Activated CD4-positive, alpha-beta T cell treated with anti-CD3 and anti-CD28 coated beads, Interleukin-2, amount 10 ng/mL, durations not matched to agents 24 days and 14 days (primary cell): ENCODE data around the gene DOK1. TPM values are rescaled to one million over a fixed set of nuclear protein-coding genes. Genes with fewer than 3 reads are reported as not detected.

Experiments
- DNase-seq: peaks from one replicate; pipeline ENCODE4 v3.0.0; 2022
- H3K27ac Mint-ChIP-seq: one replicate; pipeline ENCODE4 v1.8.0; 2022; ENCODE audit warnings: mild to moderate bottlenecking, mixed read lengths
- H3K27me3 Mint-ChIP-seq: one replicate; pipeline ENCODE4 v1.8.0; 2022; ENCODE audit warnings: mixed read lengths
- H3K36me3 Mint-ChIP-seq: one replicate; pipeline ENCODE4 v1.8.0; 2022; ENCODE audit warnings: low read depth, mild to moderate bottlenecking, mixed read lengths
- H3K4me1 Mint-ChIP-seq: one replicate; pipeline ENCODE4 v1.8.0; 2021; ENCODE audit warnings: mixed read lengths
- H3K4me3 Mint-ChIP-seq: one replicate; pipeline ENCODE4 v1.8.0; 2022; ENCODE audit warnings: mild to moderate bottlenecking, moderate library complexity, mixed read lengths
- H3K9me3 Mint-ChIP-seq: one replicate; pipeline ENCODE4 v1.8.0; 2021; ENCODE audit warnings: mixed read lengths
- intact Hi-C: fragments of 100-400 bp; cut with micrococcal nuclease; formaldehyde crosslinking; loops from one replicate; pipeline ENCODE4 v1.15.1; 2023
- total RNA-seq: library from RNA; stranded (reverse); gene quantifications from 2 replicates; pipeline ENCODE4 v1.2.3, GENCODE V29; 2022

The DOK1 gene
- total RNA-seq, 1 donor from 2014 or later: 34.2 TPM

- no peaks in the 10 kb centered on the region for H3K27me3 Mint-ChIP-seq
- DNase-seq: peak; percentile 85
- intact Hi-C loops: loop anchor here (1.0 kb wide), 1 partner anchor 19 kb away; no protein-coding TSS in a partner anchor
- H3K9me3 Mint-ChIP-seq: no peaks in the 10 kb centered on the region
- H3K4me3 Mint-ChIP-seq: peak overlapping the region; percentile 96
- peak overlapping the region; percentile 92 for H3K27ac Mint-ChIP-seq
- H3K36me3 Mint-ChIP-seq: peaks cover 53% of the 10 kb centered on the region
- peaks cover 35% of the 10 kb centered on the region for H3K4me1 Mint-ChIP-seq
Observed at GRCh38 chr2:74530239-74531187, 24.0 kb upstream of the DOK1 start.

- no peaks in the 10 kb centered on the region for H3K9me3 Mint-ChIP-seq
- H3K27ac Mint-ChIP-seq: peak overlapping the region; percentile 92
- H3K4me1 Mint-ChIP-seq: peaks cover 29% of the 10 kb centered on the region
- no peaks in the 10 kb centered on the region for H3K27me3 Mint-ChIP-seq
- H3K4me3 Mint-ChIP-seq: peak overlapping the region; percentile 96
- DNase-seq: no peak
- peaks cover 43% of the 10 kb centered on the region for H3K36me3 Mint-ChIP-seq
- intact Hi-C loops: loop anchor here (2.0 kb wide), 1 partner anchor 281 kb away; no protein-coding TSS in a partner anchor
Observed at GRCh38 chr2:74531666-74532065, 22.9 kb upstream of the DOK1 start.

GRCh38 chr2:74532222-74532621, 22.3 kb upstream of the DOK1 start:
- Mint-ChIP-seq H3K9me3 (no peaks in the 10 kb centered on the region), H3K4me1 (peaks cover 26% of the 10 kb centered on the region), H3K27ac (peak overlapping the region; percentile 2), H3K27me3 (no peaks in the 10 kb centered on the region), H3K36me3 (peaks cover 37% of the 10 kb centered on the region), H3K4me3 (peak overlapping the region; percentile 96)
- intact Hi-C loops: loop anchor here (2.0 kb wide), 1 partner anchor 281 kb away; no protein-coding TSS in a partner anchor
- peak; percentile 79 for DNase-seq

- no peak for DNase-seq
- Mint-ChIP-seq H3K4me1 (peaks cover 18% of the 10 kb centered on the region), H3K36me3 (peaks cover 25% of the 10 kb centered on the region), H3K27me3 (peaks cover 7% of the 10 kb centered on the region), H3K27ac (no peak overlapping the region), H3K9me3 (no peaks in the 10 kb centered on the region), H3K4me3 (no peak overlapping the region)
- intact Hi-C loops: loop anchor here (2.0 kb wide), 1 partner anchor 283 kb away; no protein-coding TSS in a partner anchor
Observed at GRCh38 chr2:74533464-74533863, 21.1 kb upstream of the DOK1 start.

GRCh38 chr2:74534411-74534810, 20.1 kb upstream of the DOK1 start:
- H3K36me3 Mint-ChIP-seq: peaks cover 20% of the 10 kb centered on the region
- peaks cover 12% of the 10 kb centered on the region for H3K27me3 Mint-ChIP-seq
- peaks cover 21% of the 10 kb centered on the region for H3K4me1 Mint-ChIP-seq
- no peak overlapping the region for H3K4me3 Mint-ChIP-seq
- intact Hi-C loops: no loop called here
- H3K9me3 Mint-ChIP-seq: no peaks in the 10 kb centered on the region
- DNase-seq: no peak
- H3K27ac Mint-ChIP-seq: no peak overlapping the region

- DNase-seq: no peak
- H3K4me3 Mint-ChIP-seq: no peak overlapping the region
- peaks cover 23% of the 10 kb centered on the region for H3K4me1 Mint-ChIP-seq
- intact Hi-C loops: no loop called here
- no peak overlapping the region for H3K27ac Mint-ChIP-seq
- no peaks in the 10 kb centered on the region for H3K9me3 Mint-ChIP-seq
- H3K36me3 Mint-ChIP-seq: peaks cover 20% of the 10 kb centered on the region
- peaks cover 12% of the 10 kb centered on the region for H3K27me3 Mint-ChIP-seq
Observed at GRCh38 chr2:74535440-74535965, 19.0 kb upstream of the DOK1 start.

GRCh38 chr2:74536166-74536950, 18.2 kb upstream of the DOK1 start:
- peaks cover 15% of the 10 kb centered on the region for H3K36me3 Mint-ChIP-seq
- H3K4me3 Mint-ChIP-seq: no peak overlapping the region
- H3K9me3 Mint-ChIP-seq: no peaks in the 10 kb centered on the region
- peaks cover 13% of the 10 kb centered on the region for H3K27me3 Mint-ChIP-seq
- no peak overlapping the region for H3K27ac Mint-ChIP-seq
- H3K4me1 Mint-ChIP-seq: peaks cover 16% of the 10 kb centered on the region
- intact Hi-C loops: no loop called here
- DNase-seq: no peak

- Mint-ChIP-seq H3K4me1 (peaks cover 9% of the 10 kb centered on the region), H3K27ac (no peak overlapping the region), H3K4me3 (no peak overlapping the region), H3K9me3 (no peaks in the 10 kb centered on the region), H3K36me3 (peaks cover 9% of the 10 kb centered on the region), H3K27me3 (peaks cover 13% of the 10 kb centered on the region)
- DNase-seq: no peak
- intact Hi-C loops: no loop called here
Observed at GRCh38 chr2:74537140-74537539, 17.4 kb upstream of the DOK1 start.

GRCh38 chr2:74538881-74539339, 15.6 kb upstream of the DOK1 start:
- H3K27ac Mint-ChIP-seq: no peak overlapping the region
- H3K9me3 Mint-ChIP-seq: no peaks in the 10 kb centered on the region
- intact Hi-C loops: no loop called here
- peaks cover under 1% of the 10 kb centered on the region for H3K36me3 Mint-ChIP-seq
- no peak overlapping the region for H3K4me3 Mint-ChIP-seq
- peaks cover 10% of the 10 kb centered on the region for H3K4me1 Mint-ChIP-seq
- no peak for DNase-seq
- H3K27me3 Mint-ChIP-seq: peaks cover 21% of the 10 kb centered on the region

- Mint-ChIP-seq H3K9me3 (no peaks in the 10 kb centered on the region), H3K4me1 (peaks cover 10% of the 10 kb centered on the region), H3K27ac (no peak overlapping the region), H3K27me3 (peaks cover 25% of the 10 kb centered on the region), H3K4me3 (no peak overlapping the region), H3K36me3 (no peaks in the 10 kb centered on the region)
- no peak for DNase-seq
- intact Hi-C loops: no loop called here
Observed at GRCh38 chr2:74540291-74540690, 14.2 kb upstream of the DOK1 start.

GRCh38 chr2:74542978-74543377, 11.5 kb upstream of the DOK1 start:
- Mint-ChIP-seq H3K4me1 (peaks cover 15% of the 10 kb centered on the region), H3K27ac (no peak overlapping the region), H3K4me3 (no peak overlapping the region), H3K36me3 (no peaks in the 10 kb centered on the region), H3K9me3 (no peaks in the 10 kb centered on the region), H3K27me3 (peaks cover 39% of the 10 kb centered on the region)
- intact Hi-C loops: no loop called here
- no peak for DNase-seq

- H3K27ac Mint-ChIP-seq: no peak overlapping the region
Observed at GRCh38 chr2:74544634-74545033, 9.9 kb upstream of the DOK1 start.

GRCh38 chr2:74546004-74546403, 8.5 kb upstream of the DOK1 start:
- peaks cover 44% of the 10 kb centered on the region for H3K27me3 Mint-ChIP-seq
- DNase-seq: no peak
- H3K4me3 Mint-ChIP-seq: no peak overlapping the region
- no peaks in the 10 kb centered on the region for H3K36me3 Mint-ChIP-seq
- H3K9me3 Mint-ChIP-seq: no peaks in the 10 kb centered on the region
- peaks cover 25% of the 10 kb centered on the region for H3K4me1 Mint-ChIP-seq
- intact Hi-C loops: no loop called here
- H3K27ac Mint-ChIP-seq: no peak overlapping the region

More at GRCh38 chr2:74544634-74545033, 9.9 kb upstream of the DOK1 start:
- H3K4me1 Mint-ChIP-seq: peaks cover 17% of the 10 kb centered on the region
- peaks cover 38% of the 10 kb centered on the region for H3K27me3 Mint-ChIP-seq
- no peak overlapping the region for H3K4me3 Mint-ChIP-seq
- intact Hi-C loops: no loop called here
- no peaks in the 10 kb centered on the region for H3K36me3 Mint-ChIP-seq
- peak; percentile 63 for DNase-seq
- no peaks in the 10 kb centered on the region for H3K9me3 Mint-ChIP-seq
